Tibial artery (tissue), 4 donors: ENCODE measurements around the gene AKAP7.
"Not testable (repeated sequence)": the region's sequence is repeated elsewhere in the genome, so short reads cannot be mapped to it uniquely, and the experiment has no call there.

ENCODE experiments used
- DNase-seq, 2 donors: peaks; one replicate each; pipeline ENCODE4 v3.0.0-alpha.2; 2019
- H3K27ac ChIP-seq, 2 donors: fragments of 200-600 bp; sonication (generic) in 1 of 2; 1 replicate in 1 of 2; 2 replicates in 1 of 2; pipeline ENCODE4 v1.5.1; 2018 to 2019; ENCODE audit warnings: mild to moderate bottlenecking in 1 of 2
- H3K27me3 ChIP-seq, 2 donors: fragments of 200-600 bp; sonication (generic) in 1 of 2; one replicate each; pipeline versions ENCODE4 v1.5.1 to v1.6.0; 2016 to 2019
- H3K36me3 ChIP-seq, 3 donors: fragments of 200-600 bp; sonication (generic) in 2 of 3; one replicate each; pipeline ENCODE4 v1.5.1; 2016 to 2019; ENCODE audit warnings: mild to moderate bottlenecking in 2 of 3
- H3K4me1 ChIP-seq, 4 donors: fragments of 200-600 bp; sonication (generic) in 2 of 4; 1 replicate in 3 of 4; 2 replicates in 1 of 4; pipeline ENCODE4 v1.5.1; 2016 to 2019
- H3K4me3 ChIP-seq, 2 donors: fragments of 200-600 bp; sonication (generic) in 1 of 2; 1 replicate in 1 of 2; 2 replicates in 1 of 2; pipeline ENCODE4 v1.5.1; 2018 to 2019; ENCODE audit warnings: mild to moderate bottlenecking in 2 of 2
- H3K9me3 ChIP-seq, 3 donors: fragments of 200-600 bp; sonication (generic) in 1 of 3; one replicate each; pipeline ENCODE4 v1.5.1; 2016 to 2019
- intact Hi-C: fragments of 100-400 bp; cut with DNase I; formaldehyde crosslinking; loops from one replicate; pipeline ENCODE4 v1.15.0; 2023; ENCODE audit warnings: low total_unique reads
- TF ChIP-seq, protein P1 (sequence below), 2 experiments: fragments of 200-600 bp in 1 of 2; fragments of 450-650 bp in 1 of 2; IDR thresholded peaks; one replicate each; pipeline ENCODE4 v1.5.1; 2017 to 2019; ENCODE audit warnings: antibody characterized with exemption in 2 of 2, mild to moderate bottlenecking in 1 of 2, moderate library complexity in 1 of 2

AKAP7 gene

DNA sequence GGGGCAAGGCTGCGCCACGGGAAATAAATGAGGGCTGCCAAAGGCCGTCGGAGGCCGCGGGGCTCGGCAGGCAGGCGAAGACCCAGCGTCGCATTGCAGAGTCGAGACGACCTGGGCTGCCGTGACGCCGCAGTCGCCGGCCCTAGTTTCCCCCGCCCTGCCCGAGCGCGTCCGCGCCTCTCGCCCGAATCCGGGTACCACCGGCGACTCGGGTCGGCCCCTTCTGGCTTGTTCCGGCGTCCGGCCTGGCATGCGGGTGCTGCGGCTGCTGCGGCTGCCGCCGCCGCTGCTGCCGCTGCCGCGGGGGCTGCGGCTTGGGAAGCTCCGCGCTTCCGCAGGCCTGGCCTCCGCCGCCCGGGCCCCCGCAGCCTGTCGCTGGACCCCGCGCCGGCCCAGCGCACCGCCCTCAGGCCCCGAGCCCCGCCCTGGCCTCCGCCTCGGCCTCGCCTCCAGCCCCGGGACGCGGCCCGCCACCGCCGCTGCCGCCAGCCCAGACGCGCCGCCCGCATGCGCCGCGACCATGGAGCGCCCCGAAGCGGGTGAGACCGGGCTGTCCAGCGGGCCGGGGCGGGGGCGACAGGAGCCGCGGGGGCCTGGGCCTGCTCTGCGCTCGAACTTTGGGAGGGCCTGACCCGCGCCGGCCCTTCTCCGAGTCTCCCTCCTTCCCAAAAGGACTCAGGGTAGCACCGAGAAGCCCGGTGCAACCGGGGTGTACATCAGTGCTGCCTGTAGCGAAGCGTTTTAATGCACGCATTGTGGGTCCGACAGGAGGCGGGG is at the start of gene AKAP7:
Gene AKAP7, plus strand, starts transcription at position 224 of the 777 bp plus-strand sequence. Its CDS starts 297 bp downstream, at position 521.
- TF ChIP-seq, protein P1, sequence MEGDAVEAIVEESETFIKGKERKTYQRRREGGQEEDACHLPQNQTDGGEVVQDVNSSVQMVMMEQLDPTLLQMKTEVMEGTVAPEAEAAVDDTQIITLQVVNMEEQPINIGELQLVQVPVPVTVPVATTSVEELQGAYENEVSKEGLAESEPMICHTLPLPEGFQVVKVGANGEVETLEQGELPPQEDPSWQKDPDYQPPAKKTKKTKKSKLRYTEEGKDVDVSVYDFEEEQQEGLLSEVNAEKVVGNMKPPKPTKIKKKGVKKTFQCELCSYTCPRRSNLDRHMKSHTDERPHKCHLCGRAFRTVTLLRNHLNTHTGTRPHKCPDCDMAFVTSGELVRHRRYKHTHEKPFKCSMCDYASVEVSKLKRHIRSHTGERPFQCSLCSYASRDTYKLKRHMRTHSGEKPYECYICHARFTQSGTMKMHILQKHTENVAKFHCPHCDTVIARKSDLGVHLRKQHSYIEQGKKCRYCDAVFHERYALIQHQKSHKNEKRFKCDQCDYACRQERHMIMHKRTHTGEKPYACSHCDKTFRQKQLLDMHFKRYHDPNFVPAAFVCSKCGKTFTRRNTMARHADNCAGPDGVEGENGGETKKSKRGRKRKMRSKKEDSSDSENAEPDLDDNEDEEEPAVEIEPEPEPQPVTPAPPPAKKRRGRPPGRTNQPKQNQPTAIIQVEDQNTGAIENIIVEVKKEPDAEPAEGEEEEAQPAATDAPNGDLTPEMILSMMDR (IDR thresholded peaks at IDR 0.05), result no peak
- peak within 1 kb of the TSS; percentile 83 to 92 for H3K27ac ChIP-seq
- H3K4me1 ChIP-seq, result peaks cover 0 to 6% (median 3%) of the 10 kb centered on the region in 4 donors
- DNase-seq, result peak; percentile 64 to 82
- no peaks in the 10 kb centered on the region for H3K9me3 ChIP-seq
- H3K27me3 ChIP-seq, result no peaks in the 10 kb centered on the region
- intact Hi-C loops, result no loop called here
- peak within 1 kb of the TSS; percentile 86 to 87 for H3K4me3 ChIP-seq
- no peaks in the 10 kb centered on the region for H3K36me3 ChIP-seq

DNA sequence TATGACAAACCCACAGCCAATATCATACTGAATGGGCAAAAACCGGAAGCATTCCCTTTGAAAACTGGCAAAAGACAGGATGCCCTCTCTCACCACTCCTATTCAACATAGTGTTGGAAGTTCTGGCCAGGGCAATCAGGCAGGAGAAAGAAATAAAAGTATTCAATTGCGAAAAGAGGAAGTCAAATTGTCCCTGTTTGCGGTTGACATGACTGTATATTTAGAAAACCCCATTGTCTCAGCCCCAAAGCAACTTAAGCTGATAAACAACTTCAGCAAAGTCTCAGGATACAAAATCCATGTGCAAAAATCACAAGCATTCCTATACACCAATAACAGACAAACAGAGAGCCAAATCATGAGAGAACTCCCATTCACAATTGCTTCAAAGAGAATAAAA is 44.9 kb upstream of the AKAP7 start:
- H3K27ac ChIP-seq, H3K4me3 ChIP-seq, H3K27me3 ChIP-seq, H3K4me1 ChIP-seq, intact Hi-C loops, H3K36me3 ChIP-seq, DNase-seq: not testable (repeated sequence)
- H3K9me3 ChIP-seq, result peaks cover 0 to 11% (median 0%) of the 10 kb centered on the region in 3 donors

DNA sequence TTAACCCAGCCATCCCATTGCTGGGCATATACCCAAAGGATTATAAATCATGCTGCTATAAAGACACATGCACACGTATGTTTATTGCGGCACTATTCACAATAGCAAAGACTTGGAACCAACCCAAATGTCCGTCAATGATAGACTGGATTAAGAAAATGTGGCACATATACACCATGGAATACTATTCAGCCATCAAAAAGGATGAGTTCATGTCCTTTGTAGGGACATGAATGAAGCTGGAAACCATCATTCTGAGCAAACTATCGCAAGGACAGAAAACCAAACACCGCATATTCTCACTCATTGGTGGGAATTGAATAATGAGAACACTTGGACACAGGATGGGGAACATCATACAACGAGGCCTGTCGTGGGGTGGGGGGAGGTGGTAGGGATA is 43.3 kb upstream of the AKAP7 start:
- DNase-seq, intact Hi-C loops, H3K36me3 ChIP-seq, H3K9me3 ChIP-seq, H3K27ac ChIP-seq, H3K4me1 ChIP-seq, H3K4me3 ChIP-seq, H3K27me3 ChIP-seq: not testable (repeated sequence)

DNA sequence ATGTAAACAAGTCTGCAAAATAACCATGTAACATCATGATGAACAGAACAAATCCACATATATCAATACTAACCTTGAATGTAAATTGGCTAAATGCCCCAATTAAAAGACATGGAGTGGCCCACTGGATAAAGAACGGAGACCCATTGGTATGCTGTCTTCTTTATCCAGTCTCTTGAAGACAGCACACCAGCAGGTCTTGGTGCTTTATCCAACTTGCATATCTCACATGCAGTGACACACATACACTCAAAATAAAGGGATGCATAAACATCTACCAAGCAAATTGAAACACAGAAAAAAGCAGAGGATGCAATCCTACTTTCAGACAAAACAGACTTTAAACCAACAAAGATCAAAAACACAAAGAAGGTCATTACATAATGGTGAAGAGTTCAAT is 41.9 kb upstream of the AKAP7 start:
- DNase-seq, result no peak
- H3K36me3 ChIP-seq, result no peaks in the 10 kb centered on the region
- TF ChIP-seq, protein P1 (IDR thresholded peaks at IDR 0.05), result no peak
- intact Hi-C loops, result no loop called here
- no peak overlapping the region for H3K27ac ChIP-seq
- H3K4me1 ChIP-seq, result no peaks in the 10 kb centered on the region
- peaks cover 0 to 4% (median 0%) of the 10 kb centered on the region in 3 donors for H3K9me3 ChIP-seq
- no peaks in the 10 kb centered on the region for H3K27me3 ChIP-seq
- no peak overlapping the region for H3K4me3 ChIP-seq

DNA sequence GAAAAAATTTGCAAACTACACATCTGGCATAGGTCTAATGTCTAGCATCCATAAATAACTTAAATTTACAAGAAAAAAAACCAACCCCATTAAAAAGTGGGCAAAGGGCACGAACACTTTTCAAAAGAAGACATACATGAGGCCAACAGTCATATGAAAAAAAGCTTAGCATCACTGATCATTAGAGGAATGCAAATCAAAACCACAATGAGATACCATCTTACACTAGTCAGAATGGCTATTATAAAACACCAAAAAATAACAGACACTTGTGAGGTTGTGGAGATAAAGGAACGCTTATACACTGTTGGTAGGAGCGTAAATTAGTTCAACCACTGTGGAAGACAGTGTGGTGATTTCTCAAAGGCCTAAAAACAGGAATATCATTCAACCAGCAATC is 38.5 kb upstream of the AKAP7 start:
- Histone ChIP-seq H3K9me3 (peaks cover 0 to 4% (median 0%) of the 10 kb centered on the region in 3 donors), H3K36me3 (no peaks in the 10 kb centered on the region), H3K4me1 (no peaks in the 10 kb centered on the region), H3K27ac (no peak overlapping the region), H3K27me3 (no peaks in the 10 kb centered on the region), H3K4me3 (no peak overlapping the region)
- no peak for DNase-seq
- TF ChIP-seq, protein P1 (IDR thresholded peaks at IDR 0.05), result no peak
- intact Hi-C loops, result no loop called here

DNA sequence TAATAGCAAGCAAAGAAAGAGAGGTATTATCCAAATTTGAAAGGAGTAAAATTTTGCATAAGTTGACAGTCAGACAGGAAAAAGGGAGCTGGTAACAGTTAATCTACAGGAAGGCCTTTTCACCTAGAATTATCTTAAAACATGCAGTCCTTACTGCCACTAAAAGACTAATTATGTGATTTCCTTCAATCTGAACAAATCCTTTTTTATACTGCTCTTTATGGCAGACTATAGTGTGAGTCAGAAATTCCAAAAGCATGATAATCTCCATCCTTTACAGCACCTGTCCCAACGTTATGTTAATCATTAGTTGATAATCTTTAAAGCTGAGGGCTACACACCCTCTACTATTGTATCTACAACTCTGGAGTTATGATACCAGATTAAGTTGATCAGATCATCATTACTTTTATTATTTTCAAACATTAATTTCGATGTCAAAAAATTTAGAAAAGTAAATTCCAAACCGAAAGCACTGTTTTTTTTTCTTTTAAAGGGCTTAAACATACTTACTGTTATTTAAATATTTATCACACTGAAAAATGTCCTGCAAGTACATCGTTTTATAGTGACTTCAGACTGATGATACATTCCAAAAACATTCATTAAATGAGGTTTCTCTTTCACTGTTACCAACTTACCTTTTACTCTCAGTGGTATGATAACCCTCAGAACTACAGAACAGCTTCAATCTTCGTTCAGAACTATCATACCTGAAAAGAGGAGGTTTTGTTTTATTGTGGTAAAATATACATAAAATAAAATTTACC is 33.2 kb upstream of the AKAP7 start:
- no peak for DNase-seq
- Histone ChIP-seq H3K9me3 (no peaks in the 10 kb centered on the region), H3K4me1 (no peaks in the 10 kb centered on the region), H3K27me3 (no peaks in the 10 kb centered on the region), H3K4me3 (no peak overlapping the region), H3K36me3 (no peaks in the 10 kb centered on the region), H3K27ac (no peak overlapping the region)
- intact Hi-C loops, result no loop called here
- TF ChIP-seq, protein P1 (IDR thresholded peaks at IDR 0.05), result no peak
